T-cell (primary cell): ENCODE measurements around the gene DOHH. TPM values are rescaled to one million over a fixed set of nuclear protein-coding genes. Genes with fewer than 3 reads are reported as not detected.

Experiments
- ATAC-seq, 4 experiments: fragments of 200-7000 bp in 3 of 4; fragments of 150-1000 bp in 1 of 4; cut with Tn5 transposase; replicated peaks in 1 of 4; 1 replicate in 3 of 4; 2 replicates in 1 of 4; pipeline ENCODE4 v1.10.0; 2021; ENCODE audit warnings: moderate library complexity in 3 of 4, mild to moderate bottlenecking in 2 of 4, moderate number of reproducible peaks in 1 of 4
- CTCF ChIA-PET, 2 donors: fragments of 300-600 bp; sonication (Branson Sonifier 250); formaldehyde crosslinking; loops; one replicate each; lab custom pipeline; 2022; ENCODE audit warnings: antibody characterized with exemption in 2 of 2; lab: Charles Lee
- POLR2A ChIA-PET, 2 donors: fragments of 300-600 bp; sonication (Branson Sonifier 250); formaldehyde crosslinking; loops; one replicate each; lab custom pipeline; 2022; ENCODE audit warnings: antibody characterized with exemption in 2 of 2; lab: Charles Lee
- DNase-seq, 35 experiments: peaks; one replicate each; pipeline versions ENCODE4 v3.0.0 to v3.0.0-alpha.2; 2013 to 2023
- H3K27ac ChIP-seq: one replicate; pipeline ENCODE4 v1.5.1; 2013; ENCODE audit warnings: low read length
- H3K27me3 ChIP-seq, 2 experiments: replicated peaks in 1 of 2; 1 replicate in 1 of 2; 2 replicates in 1 of 2; pipeline versions ENCODE4 v1.6.1 to v1.7.0; 2013; ENCODE audit warnings: low read length in 1 of 2, mixed read lengths in 1 of 2; ENCODE audit not compliant: control insufficient read depth in 2 of 2, insufficient read depth in 2 of 2; ENCODE audit errors: extremely low read depth in 1 of 2
- H3K36me3 ChIP-seq, 2 donors: 1 replicate in 1 of 2; 2 replicates in 1 of 2; pipeline versions ENCODE4 v1.6.1 to v1.7.0; 2013; ENCODE audit warnings: low read length in 1 of 2; ENCODE audit not compliant: control insufficient read depth in 2 of 2, insufficient read depth in 1 of 2; ENCODE audit errors: extremely low read depth in 1 of 2
- H3K4me1 ChIP-seq, 2 experiments: 1 replicate in 1 of 2; 2 replicates in 1 of 2; pipeline versions ENCODE4 v1.6.1 to v1.7.0; 2013; ENCODE audit warnings: low read length in 2 of 2, mixed read lengths in 1 of 2; ENCODE audit not compliant: insufficient read depth in 2 of 2, control insufficient read depth in 1 of 2; ENCODE audit errors: extremely low read depth in 1 of 2
- H3K4me3 ChIP-seq, 2 donors: 1 replicate in 1 of 2; 2 replicates in 1 of 2; pipeline versions ENCODE4 v1.5.1 to v1.7.0; 2013; ENCODE audit warnings: mild to moderate bottlenecking in 2 of 2, low read length in 1 of 2, moderate library complexity in 1 of 2; ENCODE audit not compliant: control insufficient read depth in 1 of 2; ENCODE audit errors: extremely low read depth in 1 of 2
- H3K9me3 ChIP-seq: 2 replicates; pipeline ENCODE4 v1.7.0; 2013
- H3K27ac Mint-ChIP-seq, 2 donors: one replicate each; pipeline ENCODE4 v1.8.0; 2020 to 2021; ENCODE audit warnings: mild to moderate bottlenecking in 2 of 2, mixed read lengths in 2 of 2
- H3K27me3 Mint-ChIP-seq, 2 donors: one replicate each; pipeline ENCODE4 v1.8.0; 2021 to 2022; ENCODE audit warnings: mixed read lengths in 2 of 2
- H3K36me3 Mint-ChIP-seq: one replicate; pipeline ENCODE4 v1.8.0; 2021; ENCODE audit warnings: mixed read lengths
- H3K4me1 Mint-ChIP-seq, 3 donors: one replicate each; pipeline ENCODE4 v1.8.0; 2020 to 2022; ENCODE audit warnings: mixed read lengths in 3 of 3, mild to moderate bottlenecking in 1 of 3
- H3K4me3 Mint-ChIP-seq, 3 donors: one replicate each; pipeline ENCODE4 v1.8.0; 2020 to 2022; ENCODE audit warnings: mild to moderate bottlenecking in 3 of 3, mixed read lengths in 3 of 3, moderate library complexity in 3 of 3
- H3K9me3 Mint-ChIP-seq, 3 donors: one replicate each; pipeline ENCODE4 v1.8.0; 2020 to 2022; ENCODE audit warnings: mixed read lengths in 3 of 3
- WGBS: methylation state at CpG from one replicate; pipeline ENCODE4 v1.1.5; 2013; ENCODE audit warnings: missing lambda C conversion rate; ENCODE audit not compliant: insufficient coverage; 5-methylcytosine and 5-hydroxymethylcytosine counted together
- total RNA-seq, 35 experiments: library from RNA in 6 of 35; stranded (reverse) in 6 of 35; fragments of 120-200 nt in 1 of 35; gene quantifications; one replicate each; pipeline versions ENCODE4 v1.2.1 to v1.2.4 and lab custom pipeline; 2013 to 2026

The DOHH gene
- total RNA-seq, 5 donors from 2014 or later (not counting 1 experiment from before 2014, with no cell fraction given) = 5.0 to 12.3 (median 11.1) TPM

- ChIA-PET CTCF (interaction anchor here in 1 of 2 donors (0.5 to 1.0 kb wide), 4 partner anchors 20 to 986 kb away, joined by 3 to 5 read pairs (median 4); partner anchors contain the start of gene DOHH), POLR2A (no interaction called here)
- peaks cover 9 to 23% (median 13%) of the 10 kb centered on the region in 3 donors for H3K4me1 Mint-ChIP-seq
- H3K36me3 Mint-ChIP-seq = no peaks in the 10 kb centered on the region
- Histone ChIP-seq H3K4me3 (peak overlapping the region in 1 of 2 donors; percentile 15), H3K27ac (no peak overlapping the region), H3K27me3 (peaks cover 0 to 18% of the 10 kb centered on the region in 2 experiments), H3K9me3 (no peaks in the 10 kb centered on the region), H3K36me3 (no peaks in the 10 kb centered on the region), H3K4me1 (peaks cover 2 to 23% of the 10 kb centered on the region in 2 experiments)
- H3K9me3 Mint-ChIP-seq = no peaks in the 10 kb centered on the region
- peak in 6 of 35 experiments; percentile 7 to 30 (median 17) for DNase-seq
- peaks cover 0 to 1% of the 10 kb centered on the region in 2 donors for H3K27me3 Mint-ChIP-seq
- peak overlapping the region; percentile 60 to 69 (median 60) for H3K4me3 Mint-ChIP-seq
- peak overlapping the region in 1 of 2 donors; percentile 70 for H3K27ac Mint-ChIP-seq
- WGBS = 20% methylated on average over 3 of the region's 27 CpGs
- peak; percentile 10 to 50 (median 30) for ATAC-seq
These were observed 21.9 kb downstream of the DOHH start for GRCh38 chr19:3478409-3479176.

GRCh38 chr19:3477951-3478350, 22.5 kb downstream of the DOHH start:
- Histone ChIP-seq H3K36me3 (no peaks in the 10 kb centered on the region), H3K27me3 (peaks cover 0 to 21% of the 10 kb centered on the region in 2 experiments), H3K4me1 (peaks cover 2 to 23% of the 10 kb centered on the region in 2 experiments), H3K9me3 (no peaks in the 10 kb centered on the region), H3K27ac (no peak overlapping the region), H3K4me3 (no peak overlapping the region)
- H3K4me3 Mint-ChIP-seq = peak overlapping the region in 2 of 3 donors; percentile 47 to 69
- ATAC-seq (no peak), DNase-seq (no peak)
- H3K27ac Mint-ChIP-seq = peak overlapping the region in 1 of 2 donors; percentile 63
- 90% methylated on average over 2 of the region's 2 CpGs for WGBS
- POLR2A ChIA-PET = interaction anchor here in 1 of 2 donors (0.6 kb wide), 1 partner anchor 1550 kb away, joined by 3 read pairs; no protein-coding TSS in a partner anchor
- peaks cover 9 to 23% (median 13%) of the 10 kb centered on the region in 3 donors for H3K4me1 Mint-ChIP-seq
- no peaks in the 10 kb centered on the region for H3K9me3 Mint-ChIP-seq
- CTCF ChIA-PET = interaction anchor here in 1 of 2 donors (0.5 kb wide), 1 partner anchor 987 kb away, joined by 5 read pairs; no protein-coding TSS in a partner anchor
- peaks cover 0 to 1% of the 10 kb centered on the region in 2 donors for H3K27me3 Mint-ChIP-seq
- H3K36me3 Mint-ChIP-seq = no peaks in the 10 kb centered on the region

GRCh38 chr19:3477506-3477905, 23.0 kb downstream of the DOHH start:
- H3K36me3 ChIP-seq = no peaks in the 10 kb centered on the region
- ChIA-PET POLR2A (interaction anchor here in 1 of 2 donors (0.6 kb wide), 1 partner anchor 1549 kb away, joined by 3 read pairs; no protein-coding TSS in a partner anchor), CTCF (no interaction called here)
- ATAC-seq (no peak), DNase-seq (no peak)
- H3K4me1 Mint-ChIP-seq = peaks cover 9 to 23% (median 13%) of the 10 kb centered on the region in 3 donors
- no peak overlapping the region for H3K4me3 ChIP-seq
- peaks cover 0 to 1% of the 10 kb centered on the region in 2 donors for H3K27me3 Mint-ChIP-seq
- H3K27ac ChIP-seq = no peak overlapping the region
- H3K36me3 Mint-ChIP-seq = no peaks in the 10 kb centered on the region
- H3K4me3 Mint-ChIP-seq = no peak overlapping the region
- no peaks in the 10 kb centered on the region for H3K9me3 Mint-ChIP-seq
- peaks cover 0 to 25% of the 10 kb centered on the region in 2 experiments for H3K27me3 ChIP-seq
- H3K4me1 ChIP-seq = peaks cover 2 to 23% of the 10 kb centered on the region in 2 experiments
- no peak overlapping the region for H3K27ac Mint-ChIP-seq
- H3K9me3 ChIP-seq = no peaks in the 10 kb centered on the region

- ATAC-seq = no peak
- no peak for DNase-seq
- H3K4me1 Mint-ChIP-seq = peaks cover 9 to 23% (median 13%) of the 10 kb centered on the region in 3 donors
- POLR2A ChIA-PET = no interaction called here
- no peaks in the 10 kb centered on the region for H3K36me3 Mint-ChIP-seq
- CTCF ChIA-PET = interaction anchor here in 1 of 2 donors (0.8 kb wide), 1 partner anchor 35 kb away, joined by 3 read pairs; no protein-coding TSS in a partner anchor
- no peak overlapping the region for H3K4me3 Mint-ChIP-seq
- WGBS = 96% methylated on average over 2 of the region's 2 CpGs
- H3K4me1 ChIP-seq = peaks cover 2 to 23% of the 10 kb centered on the region in 2 experiments
- no peak overlapping the region for H3K27ac Mint-ChIP-seq
- no peaks in the 10 kb centered on the region for H3K9me3 ChIP-seq
- H3K27me3 Mint-ChIP-seq = peaks cover 0 to 1% of the 10 kb centered on the region in 2 donors
- peaks cover 0 to 31% of the 10 kb centered on the region in 2 experiments for H3K27me3 ChIP-seq
- H3K27ac ChIP-seq = no peak overlapping the region
- H3K4me3 ChIP-seq = no peak overlapping the region
- no peaks in the 10 kb centered on the region for H3K9me3 Mint-ChIP-seq
- no peaks in the 10 kb centered on the region for H3K36me3 ChIP-seq
These were observed 23.6 kb downstream of the DOHH start for GRCh38 chr19:3476830-3477229.

GRCh38 chr19:3475449-3475848, 25.0 kb downstream of the DOHH start:
- ATAC-seq = no peak
- Histone ChIP-seq H3K9me3 (no peaks in the 10 kb centered on the region), H3K4me1 (peaks cover 2 to 23% of the 10 kb centered on the region in 2 experiments), H3K4me3 (no peak overlapping the region), H3K27ac (no peak overlapping the region), H3K36me3 (no peaks in the 10 kb centered on the region), H3K27me3 (peaks cover 0 to 31% of the 10 kb centered on the region in 2 experiments)
- no peaks in the 10 kb centered on the region for H3K9me3 Mint-ChIP-seq
- no peak overlapping the region for H3K27ac Mint-ChIP-seq
- no peaks in the 10 kb centered on the region for H3K36me3 Mint-ChIP-seq
- H3K27me3 Mint-ChIP-seq = peaks cover 0 to 1% of the 10 kb centered on the region in 2 donors
- H3K4me1 Mint-ChIP-seq = peaks cover 9 to 23% (median 13%) of the 10 kb centered on the region in 3 donors
- H3K4me3 Mint-ChIP-seq = no peak overlapping the region
- WGBS = 82% methylated on average over 4 of the region's 4 CpGs
- CTCF ChIA-PET = no interaction called here
- DNase-seq = no peak
- POLR2A ChIA-PET = no interaction called here

GRCh38 chr19:3474614-3475013, 25.9 kb downstream of the DOHH start:
- no peaks in the 10 kb centered on the region for H3K9me3 Mint-ChIP-seq
- H3K36me3 Mint-ChIP-seq = no peaks in the 10 kb centered on the region
- ChIA-PET CTCF (no interaction called here), POLR2A (no interaction called here)
- Histone ChIP-seq H3K4me1 (peaks cover 2 to 17% of the 10 kb centered on the region in 2 experiments), H3K27ac (no peak overlapping the region), H3K4me3 (no peak overlapping the region), H3K27me3 (peaks cover 0 to 31% of the 10 kb centered on the region in 2 experiments), H3K36me3 (no peaks in the 10 kb centered on the region), H3K9me3 (no peaks in the 10 kb centered on the region)
- no peak overlapping the region for H3K4me3 Mint-ChIP-seq
- WGBS = 78% methylated on average over 1 of the region's 2 CpGs
- peaks cover 0 to 1% of the 10 kb centered on the region in 2 donors for H3K27me3 Mint-ChIP-seq
- H3K27ac Mint-ChIP-seq = no peak overlapping the region
- H3K4me1 Mint-ChIP-seq = peaks cover 9 to 19% (median 13%) of the 10 kb centered on the region in 3 donors
- ATAC-seq (no peak), DNase-seq (no peak)
